ENCODE measurements around the gene TTC7B. TPM values are rescaled to one million over a fixed set of nuclear protein-coding genes. Genes with fewer than 3 reads are reported as not detected.

Gene TTC7B
- total and polyA plus RNA-seq, 2 donors (not counting 1 experiment from before 2014, with no cell fraction given), result 18.8 to 37.5 TPM

DNA sequence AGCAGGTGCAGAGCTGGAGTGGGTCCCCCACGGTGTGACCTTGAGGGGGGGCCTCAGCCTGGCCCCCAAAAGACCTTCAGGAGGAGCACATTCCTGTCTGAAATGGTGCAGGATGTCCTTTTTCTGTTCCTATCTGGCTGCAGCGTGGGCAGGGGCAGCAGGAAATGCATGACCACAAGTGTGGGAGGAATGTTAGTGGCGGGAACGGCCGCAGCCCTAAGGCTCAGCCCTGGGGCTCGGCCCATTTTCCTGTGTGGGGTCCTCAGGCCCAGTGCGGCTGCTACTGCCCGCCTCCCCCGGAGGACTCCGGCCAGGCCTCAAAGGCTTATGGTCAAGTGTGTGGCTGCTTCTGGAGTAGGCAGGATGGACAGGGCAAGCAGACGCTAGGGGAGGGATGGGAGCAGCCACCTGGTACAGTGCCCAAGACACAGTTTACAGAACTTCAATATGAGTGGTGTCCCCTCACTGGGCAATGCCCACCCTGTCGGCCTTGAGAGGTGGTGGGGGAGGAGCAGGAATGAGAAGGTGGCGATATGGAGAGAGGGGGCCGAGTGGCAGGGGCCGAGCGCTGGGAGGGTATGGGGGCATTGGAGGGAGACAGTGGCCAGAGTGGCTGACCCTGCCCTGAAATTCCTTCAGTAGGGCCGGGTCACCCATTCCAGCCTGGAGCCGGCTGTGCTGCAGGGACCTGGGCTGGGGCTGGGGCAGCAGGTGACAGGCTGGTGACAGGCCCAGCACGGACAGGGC is 282.0 kb downstream of the TTC7B start:
- Histone ChIP-seq H3K9ac (ENCODE audit: insufficient read depth, low read length) (no peak overlapping the region), H3K4me2 (ENCODE audit: extremely low read depth, insufficient read depth, low read length) (peak overlapping the region; percentile 52), H3K36me3 (ENCODE audit: control insufficient read depth, insufficient read depth, low read length) (no peaks in the 10 kb centered on the region), H4K20me1 (ENCODE audit: control insufficient read depth, extremely low read depth, insufficient read depth, low read length) (no peaks in the 10 kb centered on the region), H2AFZ (ENCODE audit: low read length) (no peak overlapping the region), H3K79me2 (ENCODE audit: control insufficient read depth, insufficient read depth, low read length) (no peaks in the 10 kb centered on the region), H3K9me3 (ENCODE audit: control insufficient read depth, insufficient read depth, low read depth, low read length) (no peaks in the 10 kb centered on the region), H3K27me3 (ENCODE audit: control insufficient read depth, insufficient read depth, low read length) (no peaks in the 10 kb centered on the region), H3K27ac (ENCODE audit: insufficient read depth, low read length) (no peak overlapping the region), H3K4me1 (ENCODE audit: control insufficient read depth, extremely low read depth, insufficient read depth, low read length) (no peaks in the 10 kb centered on the region), H3K4me3 (replicated peaks in 1 of 4; ENCODE audit: control extremely low read depth in 1 of 4, insufficient read depth in 1 of 4, low read depth in 3 of 4, low read length in 4 of 4) (no peak overlapping the region)
- no peak for TF ChIP-seq CTCF (conservative IDR thresholded peaks at IDR 0.05 in 1 of 2, IDR thresholded peaks at IDR 0.05 in 1 of 2; ENCODE audit: low read depth in 1 of 2, low read length in 2 of 2)
- no peak for TF ChIP-seq EZH2 (IDR thresholded peaks at IDR 0.05; ENCODE audit: low read length, missing control alignments)
- DNase-seq (ENCODE audit: low read depth in 2 of 2), result peak in 1 of 2 donors; percentile 76

DNA sequence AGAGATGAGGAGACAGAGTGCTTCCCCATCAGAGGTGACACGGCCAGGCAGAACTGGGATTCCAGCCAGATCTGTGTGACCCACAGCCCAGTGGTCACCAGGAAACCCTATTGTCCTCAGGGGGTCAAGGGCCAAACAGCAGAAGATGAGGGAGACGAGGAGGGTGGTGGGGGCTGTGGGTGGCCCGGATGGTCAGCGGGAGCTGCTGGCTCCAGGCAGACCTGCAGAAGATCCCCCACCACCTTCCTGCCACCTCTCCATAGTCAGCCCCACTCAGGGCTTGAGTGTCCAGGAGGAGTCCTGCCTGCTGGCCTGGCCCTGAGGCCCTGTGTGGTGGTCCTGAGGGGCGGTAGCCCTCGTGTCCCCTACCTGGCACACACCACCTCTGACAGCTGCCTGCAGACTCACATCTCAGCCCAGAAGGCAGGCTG is 282.6 kb downstream of the TTC7B start:
- Histone ChIP-seq H2AFZ (ENCODE audit: low read length) (no peak overlapping the region), H3K4me2 (ENCODE audit: extremely low read depth, insufficient read depth, low read length) (no peak overlapping the region)

More for the DNA sequence above, 282.6 kb downstream of the TTC7B start:
- Histone ChIP-seq H3K4me1 (ENCODE audit: control insufficient read depth, extremely low read depth, insufficient read depth, low read length) (no peaks in the 10 kb centered on the region), H3K27me3 (ENCODE audit: control insufficient read depth, insufficient read depth, low read length) (no peaks in the 10 kb centered on the region), H4K20me1 (ENCODE audit: control insufficient read depth, extremely low read depth, insufficient read depth, low read length) (no peaks in the 10 kb centered on the region), H3K27ac (ENCODE audit: insufficient read depth, low read length) (no peak overlapping the region), H3K9me3 (ENCODE audit: control insufficient read depth, insufficient read depth, low read depth, low read length) (no peaks in the 10 kb centered on the region), H3K36me3 (ENCODE audit: control insufficient read depth, insufficient read depth, low read length) (no peaks in the 10 kb centered on the region), H3K4me3 (replicated peaks in 1 of 4; ENCODE audit: control extremely low read depth in 1 of 4, insufficient read depth in 1 of 4, low read depth in 3 of 4, low read length in 4 of 4) (no peak overlapping the region), H3K9ac (ENCODE audit: insufficient read depth, low read length) (no peak overlapping the region), H3K79me2 (ENCODE audit: control insufficient read depth, insufficient read depth, low read length) (no peaks in the 10 kb centered on the region)
- DNase-seq (ENCODE audit: low read depth in 2 of 2), result no peak
- TF ChIP-seq EZH2 (IDR thresholded peaks at IDR 0.05; ENCODE audit: low read length, missing control alignments) (no peak), CTCF (conservative IDR thresholded peaks at IDR 0.05 in 1 of 2, IDR thresholded peaks at IDR 0.05 in 1 of 2; ENCODE audit: low read depth in 1 of 2, low read length in 2 of 2) (no peak)

All from fibroblast of lung (primary cell).